ENCODE measurements around the gene MEF2A.

DNA sequence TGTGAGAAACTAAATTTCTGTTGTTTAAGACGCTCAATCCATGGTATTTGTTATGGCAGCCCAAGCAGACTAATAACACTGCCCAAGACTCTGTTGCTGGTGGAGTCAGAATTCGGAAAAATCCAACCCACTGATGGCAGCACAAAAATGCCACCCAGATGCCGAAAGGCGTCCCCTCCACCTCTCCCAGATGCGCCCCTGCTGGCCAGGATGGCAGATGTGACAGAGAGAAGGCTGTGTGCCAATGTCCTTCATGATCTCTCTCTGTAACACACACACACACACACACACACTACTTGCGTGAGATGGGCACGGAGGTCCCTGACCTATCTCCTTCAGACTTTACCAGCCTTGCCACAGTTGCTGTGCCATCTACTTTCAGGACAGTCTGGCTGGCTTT lies 178.4 kb downstream of the MEF2A start:
- TF ChIP-seq TAF1 (IDR thresholded peaks at IDR 0.05; ENCODE audit: borderline replicate concordance, insufficient read depth, low read length) (no peak), REST (IDR thresholded peaks at IDR 0.05; ENCODE audit: insufficient read depth in 1 of 2, low read depth in 2 of 2, low read length in 2 of 2) (no peak)
